HepG2 (cell line): ENCODE results near the gene SELL. TPM values are rescaled to one million over a fixed set of nuclear protein-coding genes. Genes with fewer than 3 reads are reported as not detected.

ENCODE experiments used
- AGO1 ChIP-seq: fragments of 200-400 bp; formaldehyde crosslinking; IDR thresholded peaks from 2 replicates; pipeline ENCODE4 v1.6.1; 2017; ENCODE audit warnings: mild to moderate bottlenecking, low read depth, low read length, moderate library complexity; ENCODE audit not compliant: poor library complexity, severe bottlenecking
- ELF1 ChIP-seq: sonication (generic); formaldehyde crosslinking; IDR thresholded peaks from 2 replicates; pipeline ENCODE4 v1.4.0; 2020; ENCODE audit warnings: missing genetic modification reagents
- FOXJ3 ChIP-seq: sonication (generic); formaldehyde crosslinking; IDR thresholded peaks from 2 replicates; pipeline ENCODE4 v1.4.0; 2020; ENCODE audit warnings: missing genetic modification reagents, mild to moderate bottlenecking, borderline replicate concordance
- KLF9 ChIP-seq: IDR thresholded peaks from 2 replicates; pipeline ENCODE4 v1.6.1; 2016; ENCODE audit warnings: low read depth
- MLX ChIP-seq: IDR thresholded peaks from 2 replicates; pipeline ENCODE4 v1.6.1; 2016
- PCBP2 ChIP-seq: fragments of 200-400 bp; formaldehyde crosslinking; optimal IDR thresholded peaks from 2 replicates; pipeline ENCODE3; 2018; ENCODE audit warnings: low read length, low read depth; ENCODE audit not compliant: poor library complexity, severe bottlenecking
- POGZ ChIP-seq: sonication (generic); formaldehyde crosslinking; IDR thresholded peaks from 2 replicates; pipeline ENCODE4 v1.4.0; 2020; ENCODE audit warnings: mild to moderate bottlenecking, missing genetic modification reagents
- STAG1 ChIP-seq: sonication (generic); formaldehyde crosslinking; IDR thresholded peaks from 2 replicates; pipeline ENCODE4 v1.4.0; 2020; ENCODE audit warnings: missing genetic modification reagents
- STAT6 ChIP-seq: sonication (generic); formaldehyde crosslinking; IDR thresholded peaks from 2 replicates; pipeline ENCODE4 v1.4.0; 2020; ENCODE audit warnings: missing genetic modification reagents, mild to moderate bottlenecking, borderline replicate concordance
- ZBTB39 ChIP-seq: sonication (generic); formaldehyde crosslinking; IDR thresholded peaks from 2 replicates; pipeline ENCODE4 v1.5.0; 2020; ENCODE audit warnings: missing genetic modification reagents
- ZBTB44 ChIP-seq: sonication (generic); formaldehyde crosslinking; IDR thresholded peaks from 2 replicates; pipeline ENCODE4 v1.4.0; 2020; ENCODE audit warnings: missing genetic modification reagents
- ZNF124 ChIP-seq: sonication (generic); formaldehyde crosslinking; IDR thresholded peaks from 2 replicates; pipeline ENCODE4 v1.4.0; 2020; ENCODE audit warnings: missing genetic modification reagents
- polyA plus RNA-seq, 8 experiments: library from polyadenylated mRNA; depleted of rRNA in 3 of 8; stranded (reverse) in 7 of 8; unstranded in 1 of 8; fragments of >200 nt; fragmentation: Illumina TruSeq in 4 of 8; extraction: Trizol in 4 of 8; gene quantifications; 2 replicates each; pipeline versions ENCODE4 v1.2.1 to v1.2.3, GENCODE V29; 2011 to 2016; ENCODE audit warnings: low read depth in 4 of 8, missing spikeins in 1 of 8, mixed read lengths in 1 of 8; ENCODE audit not compliant: insufficient read depth in 1 of 8
- total RNA-seq, 5 experiments: library from RNA; depleted of rRNA; stranded (reverse); fragments of >200 nt; fragmentation: Illumina TruSeq; extraction: Trizol; gene quantifications; 2 replicates each; pipeline ENCODE4 v1.2.3, GENCODE V29; 2016; ENCODE audit warnings: low read depth in 1 of 5
- TF ChIP-seq, protein P1 (sequence below): sonication (generic); formaldehyde crosslinking; IDR thresholded peaks from 2 replicates; pipeline ENCODE4 v1.8.0; 2022; ENCODE audit warnings: mild to moderate bottlenecking, missing genetic modification reagents
- TF ChIP-seq, protein P2 (sequence below): sonication (generic); formaldehyde crosslinking; IDR thresholded peaks from 2 replicates; pipeline ENCODE4 v1.8.0; 2022; ENCODE audit warnings: mild to moderate bottlenecking, missing genetic modification reagents, moderate library complexity
- TF ChIP-seq, protein P3 (sequence below): sonication (generic); formaldehyde crosslinking; IDR thresholded peaks from 2 replicates; pipeline ENCODE4 v1.4.0; 2020; ENCODE audit warnings: mild to moderate bottlenecking, missing genetic modification reagents

SELL gene
- total and polyA plus RNA-seq, 2 of the 13 experiments (the other 11 are each of a cell fraction or from before 2014, with no cell fraction given) = 0.13 to 0.18 TPM

DNA sequence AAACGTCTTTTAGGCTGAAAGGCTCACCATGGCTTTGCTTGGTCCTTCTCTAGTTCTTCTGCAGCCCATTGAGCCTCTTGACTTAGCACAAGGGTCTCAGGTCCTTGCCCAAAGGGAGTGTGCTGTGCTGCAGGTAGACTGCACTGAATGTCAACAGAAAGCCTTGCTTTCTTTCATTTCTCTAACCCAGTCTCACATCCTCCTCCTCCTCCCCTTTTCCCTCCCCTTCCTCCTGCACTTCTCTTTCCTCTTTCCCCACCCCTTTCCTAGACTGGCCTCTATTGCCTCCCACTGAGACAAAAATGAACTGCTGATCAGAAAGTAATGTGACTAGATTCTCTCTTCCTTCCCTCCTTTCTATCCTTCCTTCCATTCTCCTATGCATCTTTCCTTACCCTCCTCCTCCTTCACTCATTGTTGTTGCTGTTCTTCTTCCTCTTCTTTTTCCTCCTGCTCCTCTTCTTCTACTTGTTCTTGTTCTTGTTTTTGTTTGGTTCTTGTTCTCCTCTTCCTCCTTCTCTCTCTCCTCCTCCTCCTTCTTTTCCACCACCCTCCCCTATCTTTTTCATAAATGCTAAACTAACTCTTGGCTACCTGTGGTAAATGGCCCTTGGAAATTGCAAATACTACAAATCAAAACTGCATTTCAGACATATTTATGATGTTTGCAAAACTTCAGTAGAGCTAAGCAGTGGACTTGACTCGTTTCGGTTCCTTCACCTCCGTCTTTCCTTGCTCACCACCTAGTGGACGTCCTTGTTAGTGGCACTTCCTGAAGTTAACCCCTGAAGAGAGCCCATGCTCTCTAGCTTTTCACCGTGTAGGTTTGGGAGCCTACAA, at the start of gene SELL (continued):
- TF ChIP-seq, protein P1, sequence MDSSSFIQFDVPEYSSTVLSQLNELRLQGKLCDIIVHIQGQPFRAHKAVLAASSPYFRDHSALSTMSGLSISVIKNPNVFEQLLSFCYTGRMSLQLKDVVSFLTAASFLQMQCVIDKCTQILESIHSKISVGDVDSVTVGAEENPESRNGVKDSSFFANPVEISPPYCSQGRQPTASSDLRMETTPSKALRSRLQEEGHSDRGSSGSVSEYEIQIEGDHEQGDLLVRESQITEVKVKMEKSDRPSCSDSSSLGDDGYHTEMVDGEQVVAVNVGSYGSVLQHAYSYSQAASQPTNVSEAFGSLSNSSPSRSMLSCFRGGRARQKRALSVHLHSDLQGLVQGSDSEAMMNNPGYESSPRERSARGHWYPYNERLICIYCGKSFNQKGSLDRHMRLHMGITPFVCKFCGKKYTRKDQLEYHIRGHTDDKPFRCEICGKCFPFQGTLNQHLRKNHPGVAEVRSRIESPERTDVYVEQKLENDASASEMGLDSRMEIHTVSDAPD (CRISPR knock-in tag) = no peak
- TF ChIP-seq ZBTB39 (CRISPR knock-in tag) (no peak), STAT6 (no peak), ELF1 (peak; percentile 82), ZBTB44 (CRISPR knock-in tag) (no peak), STAG1 (CRISPR knock-in tag) (peak; percentile 84), AGO1 (no peak), MLX (CRISPR knock-in tag) (no peak), KLF9 (CRISPR knock-in tag) (no peak), PCBP2 (peak; percentile 62), FOXJ3 (CRISPR knock-in tag) (no peak), ZNF124 (CRISPR knock-in tag) (no peak), POGZ (CRISPR knock-in tag) (no peak)
- TF ChIP-seq, protein P2, sequence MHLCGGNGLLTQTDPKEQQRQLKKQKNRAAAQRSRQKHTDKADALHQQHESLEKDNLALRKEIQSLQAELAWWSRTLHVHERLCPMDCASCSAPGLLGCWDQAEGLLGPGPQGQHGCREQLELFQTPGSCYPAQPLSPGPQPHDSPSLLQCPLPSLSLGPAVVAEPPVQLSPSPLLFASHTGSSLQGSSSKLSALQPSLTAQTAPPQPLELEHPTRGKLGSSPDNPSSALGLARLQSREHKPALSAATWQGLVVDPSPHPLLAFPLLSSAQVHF (CRISPR knock-in tag) = no peak
- TF ChIP-seq, protein P3, sequence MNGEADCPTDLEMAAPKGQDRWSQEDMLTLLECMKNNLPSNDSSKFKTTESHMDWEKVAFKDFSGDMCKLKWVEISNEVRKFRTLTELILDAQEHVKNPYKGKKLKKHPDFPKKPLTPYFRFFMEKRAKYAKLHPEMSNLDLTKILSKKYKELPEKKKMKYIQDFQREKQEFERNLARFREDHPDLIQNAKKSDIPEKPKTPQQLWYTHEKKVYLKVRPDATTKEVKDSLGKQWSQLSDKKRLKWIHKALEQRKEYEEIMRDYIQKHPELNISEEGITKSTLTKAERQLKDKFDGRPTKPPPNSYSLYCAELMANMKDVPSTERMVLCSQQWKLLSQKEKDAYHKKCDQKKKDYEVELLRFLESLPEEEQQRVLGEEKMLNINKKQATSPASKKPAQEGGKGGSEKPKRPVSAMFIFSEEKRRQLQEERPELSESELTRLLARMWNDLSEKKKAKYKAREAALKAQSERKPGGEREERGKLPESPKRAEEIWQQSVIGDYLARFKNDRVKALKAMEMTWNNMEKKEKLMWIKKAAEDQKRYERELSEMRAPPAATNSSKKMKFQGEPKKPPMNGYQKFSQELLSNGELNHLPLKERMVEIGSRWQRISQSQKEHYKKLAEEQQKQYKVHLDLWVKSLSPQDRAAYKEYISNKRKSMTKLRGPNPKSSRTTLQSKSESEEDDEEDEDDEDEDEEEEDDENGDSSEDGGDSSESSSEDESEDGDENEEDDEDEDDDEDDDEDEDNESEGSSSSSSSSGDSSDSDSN (CRISPR knock-in tag) = no peak
